ENCODE measurements around the gene SORCS2. TPM values are rescaled to one million over a fixed set of nuclear protein-coding genes. Genes with fewer than 3 reads are reported as not detected.

Gene SORCS2
- polyA plus RNA-seq, 4 donors = 5.8 to 64.8 (median 8.9) TPM

- DNase-seq (ENCODE audit: low read depth in 4 of 4, low spot score in 3 of 4) = no peak
Measured at GRCh38 chr4:7511525-7511924, 319.2 kb downstream of the SORCS2 start.

GRCh38 chr4:7512428-7512827, 320.1 kb downstream of the SORCS2 start:
- DNase-seq (ENCODE audit: low read depth in 4 of 4, low spot score in 3 of 4) = no peak

- DNase-seq (ENCODE audit: low read depth in 4 of 4, low spot score in 3 of 4) = no peak
Measured at GRCh38 chr4:7512946-7513345, 320.6 kb downstream of the SORCS2 start.

DNA sequence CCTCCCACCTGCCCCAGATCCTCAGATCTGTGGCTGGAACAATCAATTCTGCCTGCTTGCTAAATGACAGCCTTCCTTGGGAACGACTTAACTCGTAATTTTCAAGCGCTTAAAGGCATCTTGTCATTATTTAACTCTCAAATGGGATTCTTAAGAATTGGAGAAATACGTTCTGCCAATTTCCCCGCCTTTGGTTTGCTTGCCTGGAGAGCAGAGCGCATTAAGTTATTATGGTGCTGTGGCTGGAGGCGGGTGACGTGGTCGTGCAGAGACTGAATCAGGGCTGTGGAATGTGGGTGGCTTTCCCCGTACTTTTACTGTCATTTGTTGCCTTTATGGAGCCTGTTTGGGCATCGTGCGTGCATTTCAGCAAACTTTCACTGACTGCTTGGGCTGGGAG, 321.3 kb downstream of the SORCS2 start:
- no peak for DNase-seq (ENCODE audit: low read depth in 4 of 4, low spot score in 3 of 4)

DNA sequence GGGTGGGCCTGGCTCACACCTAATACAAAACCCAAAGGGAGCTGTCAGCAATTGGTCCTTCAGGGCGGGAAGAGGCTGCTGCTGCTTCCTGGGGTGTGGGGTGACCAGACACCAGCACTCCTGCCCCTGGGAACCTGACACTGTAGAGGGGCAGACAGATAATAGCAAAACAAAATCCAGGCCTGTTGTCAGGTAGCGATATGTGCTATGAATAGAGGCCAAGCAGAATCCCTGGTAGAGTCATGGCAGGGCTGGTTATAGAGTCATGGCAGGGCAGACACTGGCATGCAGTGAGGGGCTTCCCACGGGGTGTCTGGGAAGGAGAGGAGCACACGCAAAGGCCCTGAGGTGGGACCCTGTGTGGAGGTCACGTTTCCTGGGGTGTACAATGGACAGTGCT, 321.9 kb downstream of the SORCS2 start:
- DNase-seq (ENCODE audit: low read depth in 4 of 4, low spot score in 3 of 4) = no peak

- no peak for DNase-seq (ENCODE audit: low read depth in 4 of 4, low spot score in 3 of 4)
Measured at GRCh38 chr4:7514789-7515188, 322.5 kb downstream of the SORCS2 start.

GRCh38 chr4:7515390-7515902, 323.1 kb downstream of the SORCS2 start:
- no peak for DNase-seq (ENCODE audit: low read depth in 4 of 4, low spot score in 3 of 4)

- peak; percentile 24 to 52 (median 30) for DNase-seq (ENCODE audit: low read depth in 4 of 4, low spot score in 3 of 4)
Measured at GRCh38 chr4:7516096-7516772, 323.9 kb downstream of the SORCS2 start.

- no peak for DNase-seq (ENCODE audit: low read depth in 4 of 4, low spot score in 3 of 4)
Measured at GRCh38 chr4:7516773-7517144, 324.4 kb downstream of the SORCS2 start.

GRCh38 chr4:7518871-7519637, 326.7 kb downstream of the SORCS2 start:
- no peak for DNase-seq (ENCODE audit: low read depth in 4 of 4, low spot score in 3 of 4)

DNA sequence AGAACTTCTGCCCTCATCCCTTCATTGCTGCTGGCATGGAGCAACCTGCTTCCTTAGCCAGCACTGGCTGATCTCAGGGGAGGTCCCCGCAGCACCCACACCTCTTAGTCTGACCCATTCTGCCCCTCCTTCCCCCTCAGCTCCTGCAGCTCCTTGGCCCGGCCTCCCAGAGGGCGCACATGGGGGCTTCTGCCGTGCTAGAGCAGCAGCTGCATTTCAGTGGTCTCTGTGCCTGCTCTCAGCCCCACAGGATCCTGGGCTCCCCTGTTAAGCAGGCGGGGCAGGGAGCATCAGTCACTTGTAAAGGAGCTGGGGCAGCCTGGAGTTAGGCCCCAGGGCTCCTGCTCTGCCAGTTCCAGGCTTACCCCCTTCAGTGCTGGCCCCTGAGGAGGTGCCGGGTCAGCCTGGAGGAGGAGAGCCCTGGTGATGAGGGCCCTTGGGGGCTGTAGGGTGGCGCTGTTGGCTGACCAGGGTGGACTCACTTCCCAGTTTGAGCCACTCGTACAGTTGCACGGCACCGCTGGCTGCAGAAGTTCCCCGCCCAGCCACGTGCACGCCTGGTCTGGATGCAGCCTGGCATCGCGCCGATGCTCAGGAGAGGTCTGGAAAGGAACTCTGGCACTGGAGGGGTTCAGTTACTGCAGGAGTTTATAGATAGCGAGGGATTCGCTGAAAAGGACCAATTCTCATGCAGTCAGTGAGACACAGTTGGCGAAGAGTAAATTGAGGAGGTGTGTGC, 327.5 kb downstream of the SORCS2 start:
- no peak for DNase-seq (ENCODE audit: low read depth in 4 of 4, low spot score in 3 of 4)

DNA sequence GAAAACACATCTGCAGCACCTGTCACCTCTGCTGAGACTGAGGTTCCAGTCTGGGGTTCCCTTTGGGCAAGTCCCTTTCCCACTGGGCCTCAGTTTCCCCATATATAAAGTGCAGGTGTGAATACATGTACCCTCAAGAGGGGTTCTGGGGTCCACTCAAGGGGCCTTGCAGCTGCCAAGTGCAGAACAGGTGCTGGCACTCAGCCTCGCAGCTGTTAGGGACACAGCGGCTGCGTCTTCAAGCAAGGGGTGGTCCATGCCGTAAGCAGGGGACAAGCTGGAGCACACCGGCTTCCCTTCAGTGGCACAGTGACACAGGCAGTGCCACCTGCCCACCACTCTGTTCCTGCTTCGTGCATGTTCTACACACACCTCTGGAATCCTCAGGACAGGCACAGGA, 329.3 kb downstream of the SORCS2 start:
- no peak for DNase-seq (ENCODE audit: low read depth in 4 of 4, low spot score in 3 of 4)

DNA sequence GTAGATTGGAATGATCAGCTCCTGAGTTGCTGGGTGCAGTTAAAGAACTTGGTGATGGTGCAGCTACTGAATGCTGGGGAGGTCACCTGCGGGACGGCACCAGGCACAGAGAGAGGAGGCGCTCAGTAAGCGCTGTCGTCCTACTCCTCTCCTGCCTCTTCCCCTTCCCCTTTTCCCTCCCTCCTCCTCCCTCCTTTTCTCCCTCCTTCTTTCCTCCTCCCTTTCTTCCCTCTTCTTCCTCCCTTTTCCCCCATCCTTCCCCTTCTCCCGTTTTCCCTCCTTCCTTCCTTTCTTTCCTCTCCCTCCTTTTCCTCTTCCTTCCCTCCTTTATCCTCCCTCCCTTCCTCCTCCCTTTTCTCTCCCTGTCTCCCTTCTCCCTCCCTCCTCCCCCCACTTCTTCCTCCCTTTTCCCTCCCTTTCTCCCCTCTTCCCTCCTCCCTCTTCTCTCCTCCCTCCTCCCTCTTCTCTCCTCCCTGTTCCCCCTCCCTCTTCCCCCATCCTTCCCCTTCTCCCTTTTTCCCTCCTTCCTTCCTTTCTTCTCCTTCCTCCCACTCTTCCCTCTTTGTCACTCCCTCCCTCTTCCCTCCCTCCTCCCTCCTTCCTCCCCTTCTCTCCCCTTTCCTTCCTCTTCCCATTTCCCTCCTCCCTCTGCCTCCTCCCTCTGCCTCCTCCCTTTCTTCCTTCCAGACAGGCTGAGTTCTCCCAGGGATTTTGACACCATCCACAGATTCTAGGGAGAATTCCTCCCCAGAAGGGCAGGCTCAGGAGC, 330.3 kb downstream of the SORCS2 start:
- DNase-seq (ENCODE audit: low read depth in 4 of 4, low spot score in 3 of 4) = no peak

DNA sequence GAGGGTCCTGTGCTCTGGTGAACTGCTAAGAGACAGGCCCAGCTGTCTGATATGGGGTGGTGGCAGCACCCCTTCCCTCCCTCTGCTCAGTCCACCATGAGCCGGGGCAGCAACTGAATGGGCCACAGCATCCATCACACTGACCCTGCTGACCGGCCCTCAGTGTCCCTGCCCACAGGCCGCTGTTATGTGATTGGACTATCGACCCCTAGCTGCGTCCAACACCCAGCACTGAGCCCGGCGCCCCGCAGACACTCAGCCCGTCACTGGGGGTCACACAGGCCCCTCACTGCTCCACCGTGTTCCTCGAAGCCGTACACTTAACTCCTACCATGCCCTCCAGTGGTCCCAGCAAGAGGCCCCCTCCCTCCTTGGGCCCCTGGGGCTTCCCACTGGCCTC, 331.2 kb downstream of the SORCS2 start:
- DNase-seq (ENCODE audit: low read depth in 4 of 4, low spot score in 3 of 4) = no peak

GRCh38 chr4:7524064-7524682, 331.8 kb downstream of the SORCS2 start:
- DNase-seq (ENCODE audit: low read depth in 4 of 4, low spot score in 3 of 4) = no peak

GRCh38 chr4:7524843-7525242, 332.5 kb downstream of the SORCS2 start:
- no peak for DNase-seq (ENCODE audit: low read depth in 4 of 4, low spot score in 3 of 4)

GRCh38 chr4:7526491-7526890, 334.2 kb downstream of the SORCS2 start:
- no peak for DNase-seq (ENCODE audit: low read depth in 4 of 4, low spot score in 3 of 4)

DNA sequence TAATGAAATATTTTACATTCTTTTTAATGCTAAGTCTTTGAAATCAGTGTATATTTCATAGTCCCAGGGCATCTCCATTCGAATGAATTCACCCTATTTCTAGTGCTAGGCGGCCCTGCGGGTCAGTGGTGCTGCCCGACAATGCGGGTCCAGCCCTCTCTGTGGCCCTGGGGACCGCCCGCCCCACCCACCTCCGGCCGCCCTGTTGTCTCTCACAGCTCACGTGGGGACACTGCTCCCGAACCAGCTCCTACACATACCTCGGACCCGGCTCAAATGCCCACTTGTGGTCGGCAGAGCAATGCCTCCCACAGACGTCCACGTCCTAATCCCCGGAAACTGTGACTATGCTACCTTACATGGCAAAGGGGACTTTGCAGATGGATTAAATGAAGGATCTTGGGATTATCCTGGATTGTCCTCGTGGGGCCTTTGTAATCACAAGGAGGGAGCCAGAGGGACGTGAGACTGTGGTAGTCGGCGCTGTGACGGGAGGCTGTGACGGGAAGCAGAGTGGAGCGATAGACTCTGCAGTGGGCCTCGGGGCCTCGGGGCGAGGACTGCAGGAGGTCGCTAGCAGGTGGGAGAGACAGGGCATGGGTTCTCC, 334.7 kb downstream of the SORCS2 start:
- no peak for DNase-seq (ENCODE audit: low read depth in 4 of 4, low spot score in 3 of 4)

GRCh38 chr4:7529368-7530080, 337.2 kb downstream of the SORCS2 start:
- no peak for DNase-seq (ENCODE audit: low read depth in 4 of 4, low spot score in 3 of 4)
